BE2C (cell line): ENCODE measurements around the gene PROSER2. TPM values are rescaled to one million over a fixed set of nuclear protein-coding genes. Genes with fewer than 3 reads are reported as not detected.

ENCODE experiments used
- DNase-seq: peaks from one replicate; pipeline ENCODE4 v3.0.0-alpha.2; 2020
- H3K27me3 ChIP-seq: fragments of 250-450 bp; sonication (Bioruptor Pico); 2 replicates; pipeline ENCODE4 v1.5.1; 2020; ENCODE audit warnings: mild to moderate bottlenecking
- H3K36me3 ChIP-seq: fragments of 250-450 bp; sonication (Bioruptor Pico); 2 replicates; pipeline ENCODE4 v1.5.1; 2020; ENCODE audit warnings: mild to moderate bottlenecking
- H3K4me1 ChIP-seq: fragments of 250-450 bp; sonication (Bioruptor Pico); 2 replicates; pipeline ENCODE4 v1.5.1; 2020
- H3K4me3 ChIP-seq: 2 replicates; pipeline ENCODE4 v1.5.1; 2011; ENCODE audit warnings: low read depth, low read length
- H3K9me3 ChIP-seq: fragments of 250-450 bp; sonication (Bioruptor Pico); 2 replicates; pipeline ENCODE4 v1.5.1; 2020
- polyA plus RNA-seq: library from polyadenylated mRNA; unstranded; fragments of >200 nt; gene quantifications from one replicate; pipeline ENCODE4 v1.2.1, GENCODE V29; 2012; ENCODE audit warnings: low read depth, missing spikeins; ENCODE audit not compliant: insufficient read length, insufficient read depth
- TF ChIP-seq, protein P1 (sequence below): IDR thresholded peaks from 2 replicates; pipeline ENCODE4 v1.5.1; 2012; ENCODE audit warnings: mild to moderate bottlenecking, low read depth, low read length

The PROSER2 gene, protein sequence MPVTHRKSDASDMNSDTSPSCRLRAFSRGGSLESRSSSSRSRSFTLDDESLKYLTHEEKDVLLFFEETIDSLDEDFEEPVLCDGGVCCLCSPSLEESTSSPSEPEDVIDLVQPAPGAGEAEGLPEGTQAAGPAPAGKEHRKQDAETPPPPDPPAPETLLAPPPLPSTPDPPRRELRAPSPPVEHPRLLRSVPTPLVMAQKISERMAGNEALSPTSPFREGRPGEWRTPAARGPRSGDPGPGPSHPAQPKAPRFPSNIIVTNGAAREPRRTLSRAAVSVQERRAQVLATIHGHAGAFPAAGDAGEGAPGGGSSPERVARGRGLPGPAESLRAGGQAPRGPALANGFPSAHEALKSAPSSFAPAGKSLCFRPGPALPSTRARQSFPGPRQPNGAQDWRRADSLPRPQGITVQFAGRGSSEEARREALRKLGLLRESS
- not detected for polyA plus RNA-seq

DNA sequence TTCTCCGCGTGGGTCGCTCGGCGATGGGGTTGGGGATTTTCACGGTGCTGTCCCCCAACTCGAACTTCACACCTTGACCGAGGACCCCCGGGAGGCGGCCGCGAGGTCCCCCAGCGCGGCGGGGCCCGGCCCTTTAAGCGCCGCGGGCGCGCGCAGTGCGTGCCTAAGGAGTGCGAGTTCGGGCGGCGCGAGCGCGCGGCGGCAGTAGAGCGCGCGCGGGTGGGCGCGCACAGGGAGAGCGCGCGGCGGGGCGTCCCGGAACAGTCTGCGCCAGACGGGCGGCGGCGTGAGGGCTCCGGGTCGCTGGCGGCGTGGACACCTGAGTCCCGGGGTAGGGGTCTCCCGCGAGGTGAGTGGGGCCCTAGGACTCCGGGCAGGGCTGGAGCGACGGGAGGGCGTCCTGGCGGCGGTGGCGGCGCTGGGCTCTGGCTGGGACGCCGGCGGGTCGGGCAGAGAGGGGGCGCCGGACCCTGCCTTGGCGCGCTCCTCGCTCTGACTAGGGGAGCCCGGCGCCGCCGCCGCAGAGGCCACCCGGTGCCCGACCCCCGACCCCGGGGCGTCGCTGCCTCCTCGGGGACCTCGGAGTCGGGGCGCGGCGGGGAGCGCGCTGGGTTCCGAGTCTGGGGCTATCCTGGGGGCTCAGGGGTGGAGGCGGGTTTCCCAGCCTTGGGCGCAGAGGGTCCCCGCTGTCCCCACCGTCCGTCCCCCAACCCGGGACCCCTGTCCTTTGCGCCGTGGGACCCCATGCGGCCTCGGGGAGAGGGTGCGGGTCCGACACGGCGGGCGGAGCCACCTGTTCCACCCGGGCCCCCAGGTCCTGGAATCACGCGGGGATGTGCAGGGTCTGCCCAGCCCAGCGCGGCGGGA, at the start of gene PROSER2:
TSS of gene PROSER2 (plus strand) at position 235 of the 867 bp plus-strand sequence. CDS start 28,722 bp downstream, outside the sequence.
- Histone ChIP-seq H3K9me3 (no peaks in the 10 kb centered on the region), H3K4me1 (no peaks in the 10 kb centered on the region), H3K36me3 (no peaks in the 10 kb centered on the region), H3K27me3 (peaks cover 42% of the 10 kb centered on the region), H3K4me3 (no peak within 1 kb of the TSS)
- no peak for DNase-seq
- TF ChIP-seq, protein P1, sequence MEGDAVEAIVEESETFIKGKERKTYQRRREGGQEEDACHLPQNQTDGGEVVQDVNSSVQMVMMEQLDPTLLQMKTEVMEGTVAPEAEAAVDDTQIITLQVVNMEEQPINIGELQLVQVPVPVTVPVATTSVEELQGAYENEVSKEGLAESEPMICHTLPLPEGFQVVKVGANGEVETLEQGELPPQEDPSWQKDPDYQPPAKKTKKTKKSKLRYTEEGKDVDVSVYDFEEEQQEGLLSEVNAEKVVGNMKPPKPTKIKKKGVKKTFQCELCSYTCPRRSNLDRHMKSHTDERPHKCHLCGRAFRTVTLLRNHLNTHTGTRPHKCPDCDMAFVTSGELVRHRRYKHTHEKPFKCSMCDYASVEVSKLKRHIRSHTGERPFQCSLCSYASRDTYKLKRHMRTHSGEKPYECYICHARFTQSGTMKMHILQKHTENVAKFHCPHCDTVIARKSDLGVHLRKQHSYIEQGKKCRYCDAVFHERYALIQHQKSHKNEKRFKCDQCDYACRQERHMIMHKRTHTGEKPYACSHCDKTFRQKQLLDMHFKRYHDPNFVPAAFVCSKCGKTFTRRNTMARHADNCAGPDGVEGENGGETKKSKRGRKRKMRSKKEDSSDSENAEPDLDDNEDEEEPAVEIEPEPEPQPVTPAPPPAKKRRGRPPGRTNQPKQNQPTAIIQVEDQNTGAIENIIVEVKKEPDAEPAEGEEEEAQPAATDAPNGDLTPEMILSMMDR = no peak

DNA sequence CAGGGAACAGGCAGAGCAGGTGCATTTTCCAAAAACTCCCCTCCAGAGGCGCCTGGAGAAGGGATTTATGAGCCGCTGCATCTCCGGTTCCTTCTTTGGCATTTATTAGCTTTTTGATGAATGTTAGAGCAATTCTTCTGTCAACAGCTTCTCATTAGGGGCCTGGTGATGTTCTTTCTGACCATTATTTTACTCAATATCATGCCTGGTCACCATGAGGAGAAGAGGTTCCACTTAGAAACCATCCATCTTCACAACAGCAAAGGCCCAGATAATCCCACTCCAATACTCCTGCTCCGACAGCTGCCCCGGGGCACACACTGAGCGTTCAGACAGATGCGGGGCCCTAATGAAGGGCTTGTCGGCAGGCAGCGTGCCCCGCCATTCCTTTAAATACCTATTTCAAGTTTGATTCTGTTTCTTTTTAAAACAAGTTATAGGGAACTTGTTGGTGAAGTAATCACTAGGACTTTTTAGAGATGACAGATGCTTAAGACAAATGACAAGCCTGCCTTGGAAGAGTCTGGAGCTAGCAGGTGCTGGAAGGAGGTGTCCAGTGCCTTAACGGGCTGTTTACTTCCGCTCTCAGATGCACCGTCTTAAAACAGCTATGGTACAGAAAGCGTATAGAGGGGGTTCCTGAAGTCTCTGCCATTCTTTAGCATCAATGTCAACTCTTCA, 49.3 kb upstream of the PROSER2 start:
- peaks cover 17% of the 10 kb centered on the region; the same call in 1 of the 2 replicates for H3K27me3 ChIP-seq
- H3K4me1 ChIP-seq = no peaks in the 10 kb centered on the region
- TF ChIP-seq, protein P1 = no peak
- H3K9me3 ChIP-seq = no peaks in the 10 kb centered on the region
- H3K4me3 ChIP-seq = no peak overlapping the region
- no peaks in the 10 kb centered on the region for H3K36me3 ChIP-seq
- no peak for DNase-seq

DNA sequence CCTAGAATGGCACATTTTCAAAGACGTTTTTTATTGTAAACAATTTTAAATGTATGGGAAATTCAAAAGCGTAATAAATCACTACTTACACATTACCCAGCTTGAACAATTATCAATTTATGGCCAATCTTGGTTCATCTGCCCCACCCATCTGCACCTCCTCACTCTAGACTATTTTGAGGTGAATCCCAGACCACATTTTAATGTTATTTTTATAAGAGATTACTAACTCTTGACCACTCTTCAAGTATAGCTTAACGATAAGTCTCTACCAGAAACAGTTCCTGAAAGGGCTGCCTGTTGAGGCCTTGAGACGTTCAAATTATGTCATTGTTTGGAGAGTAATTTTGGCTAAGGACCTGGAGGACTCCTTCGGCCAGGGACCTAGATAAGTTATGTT, 47.7 kb upstream of the PROSER2 start:
- TF ChIP-seq, protein P1 = no peak
- H3K36me3 ChIP-seq = no peaks in the 10 kb centered on the region
- peaks cover 17% of the 10 kb centered on the region; the same call in 1 of the 2 replicates for H3K27me3 ChIP-seq
- DNase-seq = no peak
- no peaks in the 10 kb centered on the region for H3K4me1 ChIP-seq
- no peak overlapping the region for H3K4me3 ChIP-seq
- no peaks in the 10 kb centered on the region for H3K9me3 ChIP-seq

GRCh38 chr10:11776080-11776479, 47.1 kb upstream of the PROSER2 start:
- Histone ChIP-seq H3K36me3 (no peaks in the 10 kb centered on the region), H3K4me1 (no peaks in the 10 kb centered on the region), H3K27me3 (peaks cover 17% of the 10 kb centered on the region; the same call in 1 of the 2 replicates), H3K4me3 (no peak overlapping the region), H3K9me3 (no peaks in the 10 kb centered on the region)
- DNase-seq = no peak
- TF ChIP-seq, protein P1 = no peak

DNA sequence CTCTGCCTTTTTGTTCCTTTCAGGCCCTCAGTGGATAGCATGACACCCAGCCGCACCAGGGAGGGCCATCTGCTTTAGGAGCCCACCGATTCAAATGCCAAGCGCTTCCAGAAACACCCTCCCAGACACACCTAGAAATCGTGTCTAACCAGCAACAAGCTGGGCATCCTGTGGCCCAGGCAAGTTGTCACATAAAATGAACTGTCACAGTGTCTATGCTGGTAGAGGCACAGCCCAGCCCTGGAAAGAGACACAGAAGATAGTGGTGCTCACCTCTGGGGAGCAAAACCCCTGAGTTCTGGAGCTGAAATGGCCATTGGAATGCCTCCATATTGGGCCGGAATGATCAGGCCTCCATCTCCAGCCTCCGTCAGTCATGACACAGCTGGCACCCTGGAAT, 42.0 kb upstream of the PROSER2 start:
- Histone ChIP-seq H3K36me3 (no peaks in the 10 kb centered on the region), H3K9me3 (no peaks in the 10 kb centered on the region), H3K4me1 (no peaks in the 10 kb centered on the region), H3K4me3 (no peak overlapping the region), H3K27me3 (no peaks in the 10 kb centered on the region)
- DNase-seq = no peak
- TF ChIP-seq, protein P1 = no peak
